ENCODE results near the gene DSCAM. TPM values are rescaled to one million over a fixed set of nuclear protein-coding genes. Genes with fewer than 3 reads are reported as not detected.

DSCAM gene
- total and polyA plus RNA-seq, 2 donors (not counting 3 experiments of a cell fraction or from before 2014, with no cell fraction given), result not detected

DNA sequence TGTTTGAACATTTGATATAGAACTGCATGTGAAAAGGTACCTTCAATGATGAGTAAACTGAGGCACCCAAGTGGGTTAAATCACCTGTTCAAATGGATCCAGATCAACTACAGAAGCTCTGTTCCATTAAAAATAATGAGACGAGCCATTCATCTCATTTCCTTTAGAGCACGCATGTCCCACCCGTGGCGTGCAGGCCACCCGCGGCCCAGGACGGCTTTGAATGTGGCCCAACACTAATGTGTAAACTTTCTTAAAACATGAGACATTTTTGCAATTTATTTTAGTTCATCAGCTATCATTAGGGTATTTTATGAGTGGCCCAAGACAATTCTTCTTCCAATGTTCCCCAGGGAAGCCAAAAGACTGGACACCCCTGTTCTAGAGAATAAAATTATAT lies 381.6 kb downstream of the DSCAM start:
- Histone ChIP-seq H3K79me2 (ENCODE audit: control insufficient read depth, insufficient read depth, low read length) (no peaks in the 10 kb centered on the region), H3K4me1 (ENCODE audit: control insufficient read depth, extremely low read depth, insufficient read depth, low read length) (no peaks in the 10 kb centered on the region), H3K9ac (replicated peaks; ENCODE audit: extremely low read depth, insufficient read depth, low read length) (no peak overlapping the region), H3K4me3 (replicated peaks in 1 of 3; ENCODE audit: insufficient read depth in 1 of 3, low read depth in 1 of 3, low read length in 3 of 3) (no peak overlapping the region), H3K27me3 (ENCODE audit: control insufficient read depth in 2 of 2, insufficient read depth in 2 of 2, low read length in 2 of 2) (no peaks in the 10 kb centered on the region), H3K36me3 (ENCODE audit: control insufficient read depth in 2 of 2, extremely low read depth in 1 of 2, insufficient read depth in 2 of 2, low read length in 2 of 2) (no peaks in the 10 kb centered on the region), H3K9me1 (replicated peaks; ENCODE audit: control insufficient read depth, extremely low read depth, insufficient read depth, low read length) (no peaks in the 10 kb centered on the region), H2AFZ (ENCODE audit: low read depth, low read length) (no peak overlapping the region), H3K27ac (ENCODE audit: insufficient read depth, low read depth, low read length) (no peak overlapping the region), H3K4me2 (ENCODE audit: insufficient read depth, low read length) (no peak overlapping the region), H3K9me3 (replicated peaks; ENCODE audit: control insufficient read depth, insufficient read depth, low read length) (peaks cover 6% of the 10 kb centered on the region), H4K20me1 (replicated peaks; ENCODE audit: control insufficient read depth, extremely low read depth, insufficient read depth, low read length) (no peaks in the 10 kb centered on the region)
- BruUV-seq (replicated peaks), result no TSS peak
- dilution Hi-C loops (cut with MboI; ENCODE audit: extremely low pct_ligation_motif_present, low sequenced_read_pairs), result no loop called here
- TF ChIP-seq POLR2A (IDR thresholded peaks at IDR 0.05; ENCODE audit: low read depth, low read length) (no peak), MAX (IDR thresholded peaks at IDR 0.05; ENCODE audit: insufficient read depth, insufficient read length) (no peak), EZH2 (IDR thresholded peaks at IDR 0.05; ENCODE audit: borderline replicate concordance, low read depth, low read length, severe bottlenecking) (no peak), JUN (IDR thresholded peaks at IDR 0.05; ENCODE audit: borderline replicate concordance, insufficient read depth, insufficient read length, low read depth) (no peak), MYC (IDR thresholded peaks at IDR 0.05; ENCODE audit: low read depth, low read length) (no peak), FOS (IDR thresholded peaks at IDR 0.05; ENCODE audit: borderline replicate concordance, insufficient read depth, low read length) (no peak), GATA2 (IDR thresholded peaks at IDR 0.05; ENCODE audit: insufficient read depth, insufficient read length, low read depth, low read length) (no peak), POLR2AphosphoS5 (IDR thresholded peaks at IDR 0.05; ENCODE audit: insufficient read depth, low read depth, low read length) (no peak)
- TF ChIP-seq, protein P1, sequence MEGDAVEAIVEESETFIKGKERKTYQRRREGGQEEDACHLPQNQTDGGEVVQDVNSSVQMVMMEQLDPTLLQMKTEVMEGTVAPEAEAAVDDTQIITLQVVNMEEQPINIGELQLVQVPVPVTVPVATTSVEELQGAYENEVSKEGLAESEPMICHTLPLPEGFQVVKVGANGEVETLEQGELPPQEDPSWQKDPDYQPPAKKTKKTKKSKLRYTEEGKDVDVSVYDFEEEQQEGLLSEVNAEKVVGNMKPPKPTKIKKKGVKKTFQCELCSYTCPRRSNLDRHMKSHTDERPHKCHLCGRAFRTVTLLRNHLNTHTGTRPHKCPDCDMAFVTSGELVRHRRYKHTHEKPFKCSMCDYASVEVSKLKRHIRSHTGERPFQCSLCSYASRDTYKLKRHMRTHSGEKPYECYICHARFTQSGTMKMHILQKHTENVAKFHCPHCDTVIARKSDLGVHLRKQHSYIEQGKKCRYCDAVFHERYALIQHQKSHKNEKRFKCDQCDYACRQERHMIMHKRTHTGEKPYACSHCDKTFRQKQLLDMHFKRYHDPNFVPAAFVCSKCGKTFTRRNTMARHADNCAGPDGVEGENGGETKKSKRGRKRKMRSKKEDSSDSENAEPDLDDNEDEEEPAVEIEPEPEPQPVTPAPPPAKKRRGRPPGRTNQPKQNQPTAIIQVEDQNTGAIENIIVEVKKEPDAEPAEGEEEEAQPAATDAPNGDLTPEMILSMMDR (IDR thresholded peaks at IDR 0.05; ENCODE audit: extremely low read depth in 1 of 2, insufficient read depth in 1 of 2, low read depth in 1 of 2, low read length in 2 of 2), result no peak
- ChIA-PET POLR2A (no interaction called here), CTCF (no interaction called here)
- intact Hi-C loops (cut with micrococcal nuclease), result no loop called here
- no peak for DNase-seq (ENCODE audit: low read depth, low spot score)
- no peak for FAIRE-seq
